ENCODE data around the gene CLDN25. TPM values are rescaled to one million over a fixed set of nuclear protein-coding genes. Genes with fewer than 3 reads are reported as not detected.

CLDN25 gene
- total RNA-seq, 1 experiment from 2014 or later = not detected

- H2AK5ac ChIP-seq (ENCODE audit: insufficient read length, low read length) = no peak overlapping the region
- H4K91ac ChIP-seq (ENCODE audit: insufficient read length, low read depth, low read length) = no peak overlapping the region
- H4K8ac ChIP-seq (replicated peaks; ENCODE audit: insufficient read length, low read depth, low read length) = no peak overlapping the region
- DNase-seq = peak; percentile 45
- H3K79me1 ChIP-seq (ENCODE audit: insufficient read depth, low read depth, low read length, poor library complexity, severe bottlenecking) = no peaks in the 10 kb centered on the region
- Mint-ChIP-seq H3K9me3 (no peaks in the 10 kb centered on the region), H3K4me3 (no peak overlapping the region), H3K4me1 (peaks cover 0 to 1% of the 10 kb centered on the region in 2 experiments; a peak in 3 of 4 replicates), H3K27ac (no peak overlapping the region; a peak in 1 of 7 replicates), H3K36me3 (ENCODE audit: insufficient read depth in 1 of 3, low read depth in 3 of 3) (peaks cover under 1 to 30% (median 15%) of the 10 kb centered on the region in 3 experiments; a peak in 6 of 7 replicates), H3K27me3 (ENCODE audit: low read depth) (no peaks in the 10 kb centered on the region)
- no peak overlapping the region for H2AFZ ChIP-seq (ENCODE audit: low read length)
- H3K14ac ChIP-seq (ENCODE audit: insufficient read depth, low read length) = no peak overlapping the region
- no peaks in the 10 kb centered on the region for H3K27me3 ChIP-seq (ENCODE audit: insufficient read depth, low read length)
- no peak overlapping the region for H3K56ac ChIP-seq (ENCODE audit: insufficient read length, low read depth, low read length)
- H3K4me2 ChIP-seq (ENCODE audit: insufficient read depth, insufficient read length, low read length) = no peak overlapping the region
- no peak overlapping the region for H2BK20ac ChIP-seq (ENCODE audit: low read depth, low read length, poor library complexity, severe bottlenecking)
- H3T11ph ChIP-seq (ENCODE audit: low read length) = no peak overlapping the region
- no peaks in the 10 kb centered on the region for H3K9me3 ChIP-seq (ENCODE audit: control insufficient read depth, low read depth, low read length)
- no peaks in the 10 kb centered on the region for H4K20me1 ChIP-seq (ENCODE audit: control insufficient read depth, insufficient read depth, insufficient read length)
- H3K23ac ChIP-seq (ENCODE audit: insufficient read length, low read depth, low read length) = no peak overlapping the region
- no peaks in the 10 kb centered on the region for H3K4me1 ChIP-seq (ENCODE audit: insufficient read depth, low read length)
- peak; percentile 76 for TF ChIP-seq CTCF (conservative IDR thresholded peaks at IDR 0.05)
- H3K23me2 ChIP-seq (ENCODE audit: insufficient read length, low read depth, low read length, poor library complexity, severe bottlenecking) = no peaks in the 10 kb centered on the region
- no peaks in the 10 kb centered on the region for H3K79me2 ChIP-seq (ENCODE audit: insufficient read depth, low read length)
- H2BK120ac ChIP-seq (ENCODE audit: low read depth, low read length, poor library complexity, severe bottlenecking) = no peak overlapping the region
- no peak overlapping the region for H3K27ac ChIP-seq (ENCODE audit: insufficient read length, low read depth, low read length)
- H3K9ac ChIP-seq (ENCODE audit: extremely low read depth, insufficient read length, low read length) = no peak overlapping the region
- no peak overlapping the region for H2BK15ac ChIP-seq (ENCODE audit: low read depth, low read length)
- no CpG with 5 or more reads among the region's 4 CpGs for whole genome bisulfite sequencing (ENCODE audit: extremely low coverage, insufficient read length, low lambda C conversion rate)
- H2BK12ac ChIP-seq (ENCODE audit: insufficient read length, low read depth, low read length) = no peak overlapping the region
- no peak overlapping the region for H2BK5ac ChIP-seq (ENCODE audit: insufficient read length, low read length)
- H3K4ac ChIP-seq (ENCODE audit: low read depth, low read length) = no peak overlapping the region
- H4K5ac ChIP-seq (ENCODE audit: insufficient read length, low read depth, low read length) = no peak overlapping the region
- no peak overlapping the region for H3K18ac ChIP-seq (ENCODE audit: insufficient read length, low read depth, low read length)
Observed at GRCh38 chr11:113730887-113731726, 48.5 kb upstream of the CLDN25 start.
